HG02763 (cell line): ENCODE data around the gene SMPX.

Experiments
- ATAC-seq: cut with Tn5 transposase; IDR thresholded peaks from one replicate; pipeline ENCODE4 v1.9.1; 2021; ENCODE audit warnings: mild to moderate bottlenecking, moderate library complexity; ENCODE audit not compliant: unreplicated experiment

The SMPX gene

GRCh38 chrX:21715825-21716224, 42.1 kb downstream of the SMPX start:
- no peak for ATAC-seq

- no peak for ATAC-seq
Measured at GRCh38 chrX:21715337-21715736, 42.6 kb downstream of the SMPX start.

GRCh38 chrX:21711848-21712197, 46.1 kb downstream of the SMPX start:
- ATAC-seq: no peak

- ATAC-seq: no peak
Measured at GRCh38 chrX:21711129-21711847, 46.6 kb downstream of the SMPX start.

GRCh38 chrX:21708116-21708515, 49.8 kb downstream of the SMPX start:
- ATAC-seq: no peak

GRCh38 chrX:21705225-21705624, 52.7 kb downstream of the SMPX start:
- ATAC-seq: no peak

GRCh38 chrX:21702725-21703124, 55.2 kb downstream of the SMPX start:
- no peak for ATAC-seq

- ATAC-seq: no peak
Measured at GRCh38 chrX:21700967-21701366, 56.9 kb downstream of the SMPX start.

- ATAC-seq: no peak
Measured at GRCh38 chrX:21700275-21700674, 57.6 kb downstream of the SMPX start.

GRCh38 chrX:21699136-21699535, 58.8 kb downstream of the SMPX start:
- ATAC-seq: no peak

- ATAC-seq: no peak
Measured at GRCh38 chrX:21698272-21698671, 59.6 kb downstream of the SMPX start.

GRCh38 chrX:21691512-21692018, 66.4 kb downstream of the SMPX start:
- ATAC-seq: no peak

- no peak for ATAC-seq
Measured at GRCh38 chrX:21683941-21684340, 74.0 kb downstream of the SMPX start.

- ATAC-seq: no peak
Measured at GRCh38 chrX:21678048-21678612, 79.8 kb downstream of the SMPX start.

GRCh38 chrX:21675931-21676330, 82.0 kb downstream of the SMPX start:
- ATAC-seq: no peak

GRCh38 chrX:21674430-21675186, 83.3 kb downstream of the SMPX start:
- ATAC-seq: no peak

- no peak for ATAC-seq
Measured at GRCh38 chrX:21666679-21667078, 91.2 kb downstream of the SMPX start.

- ATAC-seq: no peak
Measured at GRCh38 chrX:21666252-21666651, 91.7 kb downstream of the SMPX start.

GRCh38 chrX:21662761-21663160, 95.2 kb downstream of the SMPX start:
- no peak for ATAC-seq

- no peak for ATAC-seq
Measured at GRCh38 chrX:21661316-21661715, 96.6 kb downstream of the SMPX start.

- no peak for ATAC-seq
Measured at GRCh38 chrX:21660156-21660555, 97.8 kb downstream of the SMPX start.

GRCh38 chrX:21659320-21659719, 98.6 kb downstream of the SMPX start:
- ATAC-seq: no peak
